H7 (cell line): ENCODE results near the gene WNK2. TPM values are rescaled to one million over a fixed set of nuclear protein-coding genes. Genes with fewer than 3 reads are reported as not detected.
"Not testable (repeated sequence)": the region's sequence is repeated elsewhere in the genome, so short reads cannot be mapped to it uniquely, and the experiment has no call there.

Source experiments
- DNase-seq: peaks from one replicate; pipeline ENCODE4 v3.0.0; 2012
- H3K27me3 ChIP-seq: 2 replicates; pipeline ENCODE4 v1.6.0; 2011; ENCODE audit warnings: mild to moderate bottlenecking, low read length; ENCODE audit not compliant: control insufficient read depth, insufficient read depth
- H3K36me3 ChIP-seq: replicated peaks from 2 replicates; pipeline ENCODE4 v1.5.1; 2011; ENCODE audit warnings: low read length; ENCODE audit not compliant: control insufficient read depth, insufficient read depth
- H3K4me3 ChIP-seq: 2 replicates; pipeline ENCODE4 v1.5.1; 2011; ENCODE audit warnings: low read depth, mild to moderate bottlenecking, control low read depth, low read length, moderate library complexity; ENCODE audit not compliant: insufficient read depth
- total RNA-seq: library from RNA; depleted of rRNA; stranded (reverse); fragments of >200 nt; shearing (Covaris generic); gene quantifications from 2 replicates; pipeline ENCODE4 v1.2.3, GENCODE V29; 2014; rRNA removed

Gene WNK2
- 13.3 and 29.5 TPM in 2 replicates for total RNA-seq

DNA sequence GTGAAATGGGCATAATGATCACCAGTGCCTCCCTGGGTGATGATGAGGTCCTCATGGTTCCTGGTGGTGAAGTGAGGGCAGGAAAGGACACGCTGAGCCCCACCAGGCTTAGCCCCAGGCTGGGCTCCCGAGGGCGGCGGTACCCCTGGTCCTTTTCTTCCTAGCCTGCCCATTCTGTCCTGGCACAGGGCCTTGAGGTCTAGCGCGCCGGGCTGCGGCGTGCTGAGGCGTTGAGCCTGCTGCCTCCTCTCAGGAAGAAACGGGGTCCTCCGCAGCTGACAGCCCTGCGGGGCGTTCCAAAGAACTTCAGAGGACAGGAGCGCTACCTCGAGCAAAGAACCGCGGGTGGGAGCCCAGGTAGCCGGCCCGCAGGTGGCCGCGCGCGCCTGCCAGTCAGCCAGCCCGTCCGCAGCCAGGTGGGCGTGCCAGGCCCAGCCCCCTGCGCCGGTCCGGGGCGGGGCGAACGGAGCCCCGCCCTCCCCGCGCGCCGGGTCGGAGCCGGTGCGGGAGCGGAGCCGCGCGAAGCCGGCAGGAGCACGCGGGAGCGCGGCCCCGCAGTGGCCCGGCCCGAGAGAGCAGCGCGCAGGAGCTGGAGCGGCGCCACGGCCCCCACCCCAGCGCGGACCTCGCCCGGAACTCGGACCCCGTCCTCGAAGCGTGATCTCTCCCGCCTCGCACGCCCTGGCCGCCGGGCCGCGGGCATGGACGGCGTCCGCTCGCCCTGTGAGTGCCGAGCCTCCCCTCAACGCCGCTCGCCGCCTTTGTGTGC, at the start of gene WNK2:
Gene WNK2, plus strand, starts transcription at position 477 of the 769 bp plus-strand sequence. CDS start 791 bp downstream, outside the sequence.
- no peaks in the 10 kb centered on the region for H3K36me3 ChIP-seq
- peaks cover 21% of the 10 kb centered on the region for H3K27me3 ChIP-seq
- DNase-seq: peak; percentile 99
- peak within 1 kb of the TSS; percentile 70 for H3K4me3 ChIP-seq

DNA sequence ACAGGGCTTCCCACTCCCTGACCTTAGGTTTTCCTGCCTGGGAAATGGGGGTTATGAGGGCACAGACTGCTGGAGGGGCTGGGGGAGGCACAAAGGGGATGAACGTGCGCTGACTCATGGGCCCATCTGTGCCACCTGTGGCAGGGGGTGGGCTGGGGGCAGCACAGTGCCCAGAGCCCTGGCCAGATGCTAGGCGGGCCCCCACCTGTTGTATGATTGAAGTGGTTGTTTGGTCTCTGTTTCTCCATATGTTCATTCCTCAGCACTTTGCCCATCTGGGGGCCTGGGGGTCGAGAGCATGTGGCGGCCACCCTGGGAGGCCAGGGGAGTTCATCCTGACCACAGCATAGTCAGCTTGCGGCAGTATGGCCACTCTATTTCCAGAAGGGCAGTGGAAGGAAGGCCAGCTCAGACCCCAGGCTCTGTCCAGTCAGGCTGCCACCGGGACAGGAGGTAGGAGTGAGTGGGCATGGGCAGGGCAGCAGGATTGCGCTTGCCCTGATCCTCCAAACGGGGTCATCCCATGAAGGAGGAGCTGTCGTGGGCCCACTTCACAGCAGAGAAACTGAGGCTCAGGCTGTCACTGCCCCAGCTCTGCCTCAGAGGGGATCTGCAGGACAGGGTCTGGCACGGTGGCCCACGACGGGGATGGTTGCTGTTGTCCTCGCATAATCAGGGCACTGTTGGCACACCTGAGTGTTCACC, 49.0 kb upstream of the WNK2 start:
- DNase-seq: no peak
- Histone ChIP-seq H3K27me3 (peaks cover 9% of the 10 kb centered on the region), H3K4me3 (peak overlapping the region; percentile 57), H3K36me3 (no peaks in the 10 kb centered on the region)

DNA sequence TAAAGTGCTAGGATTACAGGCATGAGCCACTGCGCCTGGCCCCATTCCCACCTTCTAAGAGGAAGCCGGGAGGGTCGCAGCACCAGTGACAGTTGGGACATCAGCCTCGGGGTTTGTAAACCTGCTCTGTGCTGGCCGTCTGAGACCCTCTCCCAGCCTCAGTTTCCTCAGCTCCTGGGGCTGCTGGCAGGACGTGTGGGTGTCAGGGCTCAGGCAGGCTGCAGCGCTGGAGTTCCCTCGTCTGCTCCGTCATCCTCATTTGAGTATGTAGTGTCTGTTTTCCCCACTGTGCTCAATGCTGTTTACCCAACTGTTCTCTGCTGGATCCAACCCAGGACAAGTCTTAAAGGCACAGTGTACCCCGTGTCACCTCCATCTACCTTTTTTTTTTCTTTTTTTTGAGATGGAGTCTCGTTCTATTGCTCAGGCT, 47.9 kb upstream of the WNK2 start:
- Histone ChIP-seq H3K27me3 (peaks cover 9% of the 10 kb centered on the region), H3K4me3 (no peak overlapping the region), H3K36me3 (no peaks in the 10 kb centered on the region)
- no peak for DNase-seq

DNA sequence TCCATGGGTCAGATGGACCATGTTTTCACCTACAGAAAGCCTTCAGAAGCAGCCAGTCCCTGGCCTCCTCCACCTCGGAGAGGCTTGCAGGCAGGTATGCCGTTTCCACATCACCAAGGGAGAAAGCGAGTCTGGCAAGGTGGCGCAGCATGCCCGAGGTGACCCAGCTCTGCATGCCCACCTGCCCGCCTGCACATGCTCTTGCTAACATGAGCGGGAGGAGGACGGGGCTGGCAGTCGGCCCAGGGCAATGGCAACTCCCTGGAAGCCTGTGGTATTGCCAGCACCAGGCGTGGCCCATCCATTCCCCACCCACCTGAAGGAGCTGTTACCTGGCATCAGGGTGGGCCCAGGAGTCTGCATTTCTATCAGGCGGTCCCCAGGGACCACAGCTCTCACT, 46.6 kb upstream of the WNK2 start:
- Histone ChIP-seq H3K27me3 (peaks cover 9% of the 10 kb centered on the region), H3K4me3 (no peak overlapping the region), H3K36me3 (no peaks in the 10 kb centered on the region)
- DNase-seq: no peak

DNA sequence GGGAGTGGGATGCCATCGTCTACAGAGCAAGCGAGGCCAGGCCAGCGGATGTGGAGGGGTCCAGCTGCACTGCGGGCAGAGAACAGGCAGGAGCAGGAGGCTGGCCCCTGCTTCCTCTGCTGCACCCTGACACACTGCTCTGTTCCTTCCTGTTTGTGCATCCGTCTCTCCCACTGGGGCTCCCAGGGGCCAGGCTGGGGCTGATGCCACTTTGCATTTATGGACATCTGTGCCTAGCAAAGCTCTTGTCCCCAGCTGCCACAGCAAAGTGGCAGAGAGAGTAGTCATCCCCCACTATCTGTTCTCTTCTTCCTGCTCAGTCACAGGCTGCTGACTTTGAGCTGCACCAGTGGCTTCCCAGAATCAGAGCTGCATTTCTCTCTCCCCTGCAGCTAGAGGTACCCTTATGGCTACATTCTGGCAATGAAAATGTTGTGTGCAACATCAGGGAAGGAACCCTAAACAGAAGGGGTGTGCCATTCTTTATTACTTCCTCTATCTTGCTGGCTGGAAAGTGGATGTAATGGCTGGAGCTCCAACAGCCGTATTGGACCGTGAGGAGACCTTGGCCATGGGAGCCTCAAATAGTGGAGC, 45.7 kb upstream of the WNK2 start:
- no peak for DNase-seq
- peaks cover 9% of the 10 kb centered on the region for H3K27me3 ChIP-seq
- H3K4me3 ChIP-seq: no peak overlapping the region
- no peaks in the 10 kb centered on the region for H3K36me3 ChIP-seq

DNA sequence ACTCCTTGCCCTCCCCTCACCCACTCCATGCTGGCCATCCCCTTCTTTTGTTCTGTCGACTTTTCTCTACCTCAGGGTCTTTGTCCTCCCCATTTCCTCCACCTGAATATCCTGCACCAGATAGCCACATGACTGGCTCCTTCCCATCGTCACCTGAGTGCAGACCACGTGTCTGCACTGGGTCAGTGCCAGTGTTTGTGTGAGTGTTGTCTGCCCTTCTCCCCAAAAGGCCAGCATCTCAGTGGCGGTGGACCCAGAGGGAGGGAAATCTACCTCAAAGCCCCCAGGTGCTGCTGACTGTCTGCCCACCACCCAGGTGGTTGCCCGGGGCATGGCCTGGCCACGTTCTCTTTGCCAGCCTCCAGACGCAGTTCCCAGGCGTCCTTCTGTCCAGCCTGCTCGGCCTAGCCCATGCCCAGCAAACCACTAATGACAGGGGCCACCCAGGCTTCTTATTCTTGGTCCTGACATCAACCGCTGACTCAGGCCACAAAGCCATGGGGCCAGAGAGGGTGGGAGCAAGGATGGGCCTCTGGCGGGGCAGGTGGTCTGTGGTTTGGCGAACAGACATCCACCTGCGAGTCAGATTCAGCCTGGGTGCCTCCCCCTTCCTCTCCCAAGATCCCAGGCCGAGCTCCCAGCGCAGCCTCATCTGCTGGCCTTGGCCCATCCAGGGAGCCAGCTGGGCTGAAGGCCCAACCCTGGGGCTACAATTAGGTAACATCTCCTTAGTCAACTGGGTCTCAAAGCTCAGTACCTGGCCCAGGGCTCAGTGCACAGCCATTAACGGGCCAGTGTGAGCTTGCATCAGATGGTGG, 44.4 kb upstream of the WNK2 start:
- H3K4me3 ChIP-seq: no peak overlapping the region
- DNase-seq: no peak
- H3K27me3 ChIP-seq: peaks cover 7% of the 10 kb centered on the region
- H3K36me3 ChIP-seq: no peaks in the 10 kb centered on the region

DNA sequence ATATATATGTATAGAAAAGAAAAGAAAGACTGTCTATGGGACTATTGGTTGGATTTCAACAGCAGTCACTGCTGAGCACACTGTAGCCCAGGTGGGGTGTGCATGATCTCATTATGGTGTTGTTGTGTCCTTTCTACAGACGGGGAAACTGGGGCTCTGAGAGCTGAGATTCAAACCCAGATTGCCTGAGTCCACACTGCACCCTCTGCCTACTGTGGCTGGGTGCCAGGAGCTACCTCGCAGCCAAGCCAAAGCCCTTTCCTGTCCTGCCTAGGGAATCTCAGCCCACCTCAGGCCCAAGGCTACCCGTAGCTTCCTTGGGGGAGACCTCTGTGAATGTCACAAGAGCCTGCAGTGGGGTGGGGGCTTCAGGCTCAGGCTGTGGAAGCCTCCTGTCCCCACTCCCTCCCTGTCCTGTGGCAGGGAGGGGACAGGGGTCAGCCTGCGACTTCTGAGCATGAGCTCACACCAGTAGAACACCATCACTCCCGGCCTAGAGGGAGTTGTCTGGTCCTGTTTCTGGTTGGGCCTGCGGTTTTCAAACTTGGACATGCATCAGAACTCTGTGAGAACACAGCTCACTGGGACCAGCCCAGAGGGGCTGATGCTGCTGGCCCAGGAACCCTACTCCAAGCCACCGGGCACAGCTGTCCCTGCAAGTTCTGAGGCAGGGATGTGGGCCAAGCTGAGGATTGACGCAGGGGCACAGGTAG, 42.0 kb upstream of the WNK2 start:
- DNase-seq: no peak
- Histone ChIP-seq H3K36me3 (no peaks in the 10 kb centered on the region), H3K27me3 (no peaks in the 10 kb centered on the region), H3K4me3 (no peak overlapping the region)

DNA sequence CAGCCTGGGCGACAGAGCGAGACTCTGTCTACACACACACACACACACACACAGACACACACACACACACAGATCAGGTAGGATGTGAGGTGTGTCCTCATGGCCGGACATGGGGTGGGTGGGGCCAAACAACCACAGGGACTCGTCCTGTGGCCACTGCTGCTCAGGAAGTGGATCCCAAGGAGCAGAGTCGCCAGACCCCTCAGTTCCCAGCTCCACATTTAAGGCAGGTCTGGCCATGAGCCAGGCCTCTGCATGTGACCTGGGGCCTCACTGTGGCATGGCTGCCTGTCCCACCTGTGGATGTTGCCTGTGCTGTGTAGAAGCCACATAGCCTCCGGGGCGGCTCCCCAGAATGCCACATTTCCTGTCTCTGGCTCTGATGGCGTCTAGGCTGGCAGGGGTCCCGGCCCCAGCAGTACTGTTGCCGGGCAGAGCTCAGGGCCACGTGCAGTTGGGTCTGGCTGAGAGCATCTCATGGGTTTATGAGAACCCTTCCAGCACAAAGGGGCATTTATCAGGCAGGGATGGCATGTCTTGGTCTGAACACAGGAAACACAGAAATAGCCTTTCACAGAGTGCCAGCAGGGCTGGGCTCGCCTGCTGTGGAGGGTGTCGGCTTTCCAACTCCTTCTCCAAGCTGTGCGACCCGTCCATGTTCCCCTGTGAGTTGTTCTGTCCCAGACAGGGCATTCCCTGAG, 40.0 kb upstream of the WNK2 start:
- Histone ChIP-seq H3K36me3 (no peaks in the 10 kb centered on the region), H3K4me3 (no peak overlapping the region), H3K27me3 (no peaks in the 10 kb centered on the region)
- DNase-seq: peak; percentile 62

DNA sequence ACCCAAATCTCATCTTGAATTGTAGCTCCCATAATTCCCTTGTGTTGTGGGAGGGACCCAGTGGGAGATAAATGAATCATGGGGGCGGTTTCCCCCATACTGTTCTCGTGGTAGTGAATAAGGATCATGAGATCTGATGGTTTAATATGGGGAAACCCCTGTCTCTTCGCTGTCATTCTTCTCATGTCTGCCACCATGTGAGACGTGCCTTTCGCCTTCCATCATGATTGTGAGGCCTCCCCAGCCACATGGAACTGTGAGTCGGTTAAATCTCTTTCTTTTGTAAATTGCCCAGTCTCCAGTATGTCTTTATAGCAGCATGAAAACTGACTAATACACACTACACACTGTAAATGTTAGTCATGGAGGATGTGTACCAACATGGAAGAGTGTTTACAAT, 37.2 kb upstream of the WNK2 start:
- H3K36me3 ChIP-seq, H3K27me3 ChIP-seq, H3K4me3 ChIP-seq, DNase-seq: not testable (repeated sequence)

DNA sequence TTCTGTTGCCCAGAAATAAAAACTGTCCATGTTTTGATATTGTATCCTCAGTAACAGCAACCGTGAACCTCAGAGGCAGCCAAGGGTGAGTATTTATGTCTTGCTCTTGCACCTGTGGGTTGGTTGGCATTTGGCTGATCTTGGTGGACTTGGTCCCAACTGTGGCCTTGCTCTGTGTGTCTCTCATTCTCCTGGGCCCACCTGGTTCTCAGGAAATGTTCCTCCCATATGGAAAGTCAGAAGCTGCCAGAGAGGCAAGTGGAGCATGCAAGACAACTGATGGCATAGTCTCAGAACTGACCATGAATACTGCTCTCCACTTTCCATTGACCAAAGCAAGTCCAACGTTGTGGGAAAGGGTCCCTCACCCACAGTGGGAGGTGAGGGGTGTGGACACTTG, 36.3 kb upstream of the WNK2 start:
- no peak for DNase-seq
- H3K4me3 ChIP-seq: no peak overlapping the region
- H3K36me3 ChIP-seq: no peaks in the 10 kb centered on the region
- no peaks in the 10 kb centered on the region for H3K27me3 ChIP-seq

DNA sequence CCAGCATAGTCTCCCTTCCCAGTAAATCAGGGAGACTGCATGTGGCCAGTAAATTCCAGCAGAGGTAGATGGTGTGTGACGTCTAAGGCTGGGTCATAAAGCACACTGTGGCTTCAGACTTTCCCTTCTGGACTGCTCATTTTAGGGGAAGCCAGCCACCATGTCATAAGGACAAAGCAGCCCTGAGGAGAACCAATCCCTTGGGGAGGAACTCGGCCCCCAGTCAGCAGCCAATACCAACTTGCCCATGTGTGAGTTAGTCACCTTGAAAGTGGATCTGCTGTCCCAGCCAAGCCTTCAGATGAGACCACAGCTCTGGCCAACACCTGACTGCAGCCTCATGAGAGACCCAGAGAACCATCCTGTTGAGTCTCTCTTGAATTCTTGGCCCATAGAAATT, 35.2 kb upstream of the WNK2 start:
- Histone ChIP-seq H3K36me3 (no peaks in the 10 kb centered on the region), H3K4me3 (no peak overlapping the region), H3K27me3 (no peaks in the 10 kb centered on the region)
- no peak for DNase-seq

DNA sequence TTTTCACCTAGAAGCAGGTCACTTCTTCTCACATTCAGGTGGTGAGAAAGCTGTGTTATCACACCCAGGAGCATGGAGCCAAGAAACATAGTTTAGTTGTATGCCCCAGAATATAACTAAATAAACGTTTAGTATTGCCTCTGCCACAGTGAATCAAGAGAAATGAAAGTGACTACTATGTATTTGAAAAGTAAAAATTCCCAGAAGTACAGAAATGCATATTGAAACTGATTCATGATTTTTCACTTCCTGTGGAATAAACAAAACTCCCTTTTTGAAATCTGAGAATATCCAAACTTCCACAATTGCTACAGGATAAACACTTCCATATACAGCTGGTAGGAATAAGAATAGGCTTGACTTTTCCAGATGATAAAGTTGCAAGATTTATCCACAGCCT, 34.6 kb upstream of the WNK2 start:
- no peaks in the 10 kb centered on the region for H3K27me3 ChIP-seq
- DNase-seq: no peak
- H3K4me3 ChIP-seq: no peak overlapping the region
- no peaks in the 10 kb centered on the region for H3K36me3 ChIP-seq

DNA sequence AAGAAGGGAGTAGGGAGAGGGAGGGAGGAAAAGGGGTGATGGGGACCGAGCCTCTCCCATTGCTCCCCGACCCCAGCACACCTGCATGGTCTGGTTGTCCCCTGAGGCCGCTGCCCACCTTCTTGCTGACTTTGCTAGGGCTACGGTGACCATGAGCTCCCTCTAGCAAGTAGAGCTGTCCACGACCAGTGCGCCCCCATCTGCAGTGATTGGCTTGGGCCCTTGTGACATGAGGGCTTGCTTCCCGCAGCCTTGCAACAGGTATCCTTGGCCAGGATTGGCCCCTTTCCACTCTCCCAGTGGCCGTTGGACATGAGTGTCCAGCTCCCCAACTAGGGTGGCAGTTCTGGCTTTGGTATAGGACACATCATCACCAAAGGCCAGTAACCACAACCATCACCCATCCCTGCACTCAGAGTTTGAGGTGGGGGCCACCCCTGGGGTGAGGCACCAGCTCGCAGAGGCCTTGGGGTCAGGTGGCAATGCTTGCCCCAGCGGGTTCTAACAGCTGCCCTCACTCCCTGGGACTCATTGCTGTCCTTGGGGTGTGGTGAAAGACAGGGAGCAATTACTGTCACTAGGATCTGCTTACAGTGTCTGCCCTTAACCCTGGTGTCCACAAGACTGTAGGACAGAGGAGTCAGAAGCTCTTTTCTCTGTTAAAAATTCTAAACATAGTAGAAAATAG, 32.7 kb upstream of the WNK2 start:
- H3K27me3 ChIP-seq: no peaks in the 10 kb centered on the region
- H3K36me3 ChIP-seq: no peaks in the 10 kb centered on the region
- H3K4me3 ChIP-seq: no peak overlapping the region
- DNase-seq: no peak
